Mesothelial cell of epicardium (in vitro differentiated cells): ENCODE results near the gene DMBT1. TPM values are rescaled to one million over a fixed set of nuclear protein-coding genes. Genes with fewer than 3 reads are reported as not detected.

Source experiments
- DNase-seq, 2 experiments: peaks; one replicate each; pipeline ENCODE4 v3.0.0; 2021; ENCODE audit warnings: low spot score in 2 of 2; ENCODE audit not compliant: unreplicated experiment in 2 of 2
- H3K27ac Mint-ChIP-seq: 2 replicates; pipeline ENCODE4 v1.8.0; 2021; ENCODE audit warnings: mixed read lengths
- H3K27me3 Mint-ChIP-seq: 2 replicates; pipeline ENCODE4 v1.8.0; 2021; ENCODE audit warnings: low read depth, mixed read lengths
- H3K36me3 Mint-ChIP-seq: 2 replicates; pipeline ENCODE4 v1.8.0; 2021; ENCODE audit warnings: mixed read lengths
- H3K4me1 Mint-ChIP-seq: 2 replicates; pipeline ENCODE4 v1.8.0; 2021; ENCODE audit warnings: mixed read lengths
- H3K4me3 Mint-ChIP-seq: 2 replicates; pipeline ENCODE4 v1.8.0; 2021; ENCODE audit warnings: mild to moderate bottlenecking, moderate library complexity, mixed read lengths
- H3K9me3 Mint-ChIP-seq: 2 replicates; pipeline ENCODE4 v1.8.0; 2021; ENCODE audit warnings: mixed read lengths
- total RNA-seq: library from RNA; stranded (reverse); gene quantifications from 3 replicates; pipeline ENCODE4 v1.2.1, GENCODE V29; 2021
- TF ChIP-seq, protein P1 (sequence below): fragments of 200-600 bp; sonication (generic); IDR thresholded peaks from one replicate; pipeline ENCODE4 v1.5.0; 2021; ENCODE audit warnings: antibody characterized with exemption; ENCODE audit not compliant: unreplicated experiment

The DMBT1 gene
- total RNA-seq, 1 donor from 2014 or later: not detected

DNA sequence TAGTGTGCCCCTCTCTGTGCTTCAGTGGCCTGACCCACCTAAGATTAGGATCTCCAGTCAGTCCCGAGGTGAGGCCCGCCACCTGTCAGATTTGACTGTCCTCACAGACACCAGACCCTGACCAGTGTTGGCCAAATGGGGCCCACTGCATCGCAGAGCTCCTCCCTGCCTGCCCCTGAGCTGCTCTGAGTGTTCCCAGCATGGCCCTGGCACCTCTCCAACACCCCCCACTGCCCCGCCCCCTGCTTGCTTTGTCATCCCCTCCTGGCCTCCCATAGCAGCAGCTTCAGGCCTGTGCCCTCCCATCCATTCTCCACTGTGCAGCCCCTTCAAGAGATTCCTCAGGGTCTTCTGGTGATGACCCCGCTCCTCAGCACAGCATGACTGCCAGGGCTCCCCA, 71.5 kb downstream of the DMBT1 start:
- Mint-ChIP-seq H3K27ac (no peak overlapping the region), H3K27me3 (peaks cover 41% of the 10 kb centered on the region), H3K4me3 (no peak overlapping the region), H3K9me3 (no peaks in the 10 kb centered on the region), H3K36me3 (no peaks in the 10 kb centered on the region), H3K4me1 (no peaks in the 10 kb centered on the region)
- TF ChIP-seq, protein P1, sequence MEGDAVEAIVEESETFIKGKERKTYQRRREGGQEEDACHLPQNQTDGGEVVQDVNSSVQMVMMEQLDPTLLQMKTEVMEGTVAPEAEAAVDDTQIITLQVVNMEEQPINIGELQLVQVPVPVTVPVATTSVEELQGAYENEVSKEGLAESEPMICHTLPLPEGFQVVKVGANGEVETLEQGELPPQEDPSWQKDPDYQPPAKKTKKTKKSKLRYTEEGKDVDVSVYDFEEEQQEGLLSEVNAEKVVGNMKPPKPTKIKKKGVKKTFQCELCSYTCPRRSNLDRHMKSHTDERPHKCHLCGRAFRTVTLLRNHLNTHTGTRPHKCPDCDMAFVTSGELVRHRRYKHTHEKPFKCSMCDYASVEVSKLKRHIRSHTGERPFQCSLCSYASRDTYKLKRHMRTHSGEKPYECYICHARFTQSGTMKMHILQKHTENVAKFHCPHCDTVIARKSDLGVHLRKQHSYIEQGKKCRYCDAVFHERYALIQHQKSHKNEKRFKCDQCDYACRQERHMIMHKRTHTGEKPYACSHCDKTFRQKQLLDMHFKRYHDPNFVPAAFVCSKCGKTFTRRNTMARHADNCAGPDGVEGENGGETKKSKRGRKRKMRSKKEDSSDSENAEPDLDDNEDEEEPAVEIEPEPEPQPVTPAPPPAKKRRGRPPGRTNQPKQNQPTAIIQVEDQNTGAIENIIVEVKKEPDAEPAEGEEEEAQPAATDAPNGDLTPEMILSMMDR: no peak
- no peak for DNase-seq

GRCh38 chr10:122632576-122632975, 72.0 kb downstream of the DMBT1 start:
- Mint-ChIP-seq H3K9me3 (no peaks in the 10 kb centered on the region), H3K36me3 (no peaks in the 10 kb centered on the region), H3K4me1 (no peaks in the 10 kb centered on the region), H3K4me3 (no peak overlapping the region), H3K27ac (no peak overlapping the region), H3K27me3 (peaks cover 41% of the 10 kb centered on the region)
- TF ChIP-seq, protein P1: no peak
- DNase-seq: no peak

- Mint-ChIP-seq H3K27me3 (peaks cover 39% of the 10 kb centered on the region), H3K4me3 (no peak overlapping the region), H3K9me3 (no peaks in the 10 kb centered on the region), H3K4me1 (no peaks in the 10 kb centered on the region), H3K27ac (no peak overlapping the region), H3K36me3 (no peaks in the 10 kb centered on the region)
- TF ChIP-seq, protein P1: no peak
- no peak for DNase-seq
Observed at GRCh38 chr10:122636953-122637352, 76.4 kb downstream of the DMBT1 start.

DNA sequence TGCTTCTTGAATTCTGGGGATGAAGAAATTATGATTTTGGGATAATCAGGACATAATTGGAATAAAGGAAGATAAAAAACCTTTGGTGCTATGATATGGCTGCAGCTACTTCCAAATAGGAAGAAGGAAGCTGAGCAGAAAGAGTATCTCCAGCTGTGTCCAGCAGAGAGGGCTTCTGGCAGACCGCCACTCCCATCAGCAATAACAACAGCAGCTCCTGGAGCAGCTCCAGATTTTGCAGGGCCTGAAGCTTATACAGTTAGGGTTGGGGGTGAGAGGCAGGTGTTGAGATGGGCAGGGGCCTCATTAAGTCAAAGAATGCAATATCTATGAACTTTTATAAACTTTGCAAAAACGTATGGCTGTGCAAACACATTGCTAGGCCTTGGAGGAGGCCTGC, 76.8 kb downstream of the DMBT1 start:
- DNase-seq: no peak
- Mint-ChIP-seq H3K4me3 (no peak overlapping the region), H3K27ac (no peak overlapping the region), H3K4me1 (no peaks in the 10 kb centered on the region), H3K27me3 (peaks cover 36% of the 10 kb centered on the region), H3K36me3 (no peaks in the 10 kb centered on the region), H3K9me3 (no peaks in the 10 kb centered on the region)
- TF ChIP-seq, protein P1: no peak

DNA sequence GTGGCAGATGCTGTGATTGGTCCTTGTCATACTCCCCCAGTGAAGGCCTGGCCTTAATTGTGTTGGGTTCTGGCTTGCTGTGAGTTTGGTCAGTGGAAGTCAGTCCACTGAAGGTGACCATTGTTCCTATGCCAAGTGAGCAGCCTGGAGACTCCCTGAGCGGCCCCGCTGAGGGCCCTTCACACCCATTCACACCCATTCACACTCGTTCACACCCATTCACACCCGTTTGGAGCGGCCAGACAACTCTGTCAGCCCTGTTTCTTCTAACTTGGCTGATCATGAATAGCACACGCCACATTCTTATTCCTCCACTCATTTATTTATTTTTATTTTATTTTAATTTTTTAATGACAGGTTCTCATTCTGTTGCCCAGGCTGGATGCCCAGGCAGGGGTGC, 77.6 kb downstream of the DMBT1 start:
- Mint-ChIP-seq H3K9me3 (no peaks in the 10 kb centered on the region), H3K27me3 (peaks cover 32% of the 10 kb centered on the region), H3K27ac (no peak overlapping the region), H3K36me3 (no peaks in the 10 kb centered on the region), H3K4me1 (no peaks in the 10 kb centered on the region), H3K4me3 (no peak overlapping the region)
- TF ChIP-seq, protein P1: no peak
- no peak for DNase-seq

- H3K27ac Mint-ChIP-seq: no peak overlapping the region
- H3K27me3 Mint-ChIP-seq: peaks cover 32% of the 10 kb centered on the region
- H3K4me3 Mint-ChIP-seq: no peak overlapping the region
Observed at GRCh38 chr10:122639801-122640200, 79.2 kb downstream of the DMBT1 start.

More at GRCh38 chr10:122639801-122640200, 79.2 kb downstream of the DMBT1 start:
- TF ChIP-seq, protein P1: no peak
- H3K9me3 Mint-ChIP-seq: no peaks in the 10 kb centered on the region
- no peaks in the 10 kb centered on the region for H3K36me3 Mint-ChIP-seq
- no peak for DNase-seq
- H3K4me1 Mint-ChIP-seq: no peaks in the 10 kb centered on the region
